HG03457 (cell line): ENCODE data around the gene TNRC6B.
"Not testable (repeated sequence)": the region's sequence is repeated elsewhere in the genome, so short reads cannot be mapped to it uniquely, and the experiment has no call there.

Experiments used
- ATAC-seq: cut with Tn5 transposase; IDR thresholded peaks from one replicate; pipeline ENCODE4 v1.9.1; 2021; ENCODE audit warnings: moderate number of reproducible peaks; ENCODE audit not compliant: unreplicated experiment

The TNRC6B gene

DNA sequence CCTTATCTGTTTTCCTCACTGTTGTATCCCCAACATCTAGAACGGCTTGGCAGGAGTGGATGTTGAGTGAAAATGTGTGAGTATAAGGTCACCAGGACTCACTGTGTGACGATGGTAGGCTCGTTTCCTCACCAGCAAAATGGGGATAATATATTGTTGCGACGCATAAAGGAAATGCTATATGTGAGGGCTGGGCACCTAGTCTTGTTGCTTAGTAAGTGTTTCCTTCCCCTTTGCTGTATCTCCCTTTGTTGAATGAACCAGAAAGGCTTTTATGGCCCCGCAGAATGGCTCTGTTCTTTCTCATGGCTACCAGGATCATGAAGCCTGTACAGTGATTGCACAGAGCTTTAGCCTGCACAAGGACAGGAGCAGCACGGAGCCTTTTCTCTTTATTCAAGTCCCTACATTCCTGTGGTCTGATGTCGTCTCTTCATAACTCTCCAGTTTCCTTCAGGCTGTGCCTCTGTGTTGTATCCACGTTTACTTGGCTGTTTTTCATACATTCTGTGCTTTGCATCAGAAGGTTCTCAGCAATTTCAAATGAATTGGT is 5.4 kb downstream of the TNRC6B start:
- ATAC-seq, result no peak

DNA sequence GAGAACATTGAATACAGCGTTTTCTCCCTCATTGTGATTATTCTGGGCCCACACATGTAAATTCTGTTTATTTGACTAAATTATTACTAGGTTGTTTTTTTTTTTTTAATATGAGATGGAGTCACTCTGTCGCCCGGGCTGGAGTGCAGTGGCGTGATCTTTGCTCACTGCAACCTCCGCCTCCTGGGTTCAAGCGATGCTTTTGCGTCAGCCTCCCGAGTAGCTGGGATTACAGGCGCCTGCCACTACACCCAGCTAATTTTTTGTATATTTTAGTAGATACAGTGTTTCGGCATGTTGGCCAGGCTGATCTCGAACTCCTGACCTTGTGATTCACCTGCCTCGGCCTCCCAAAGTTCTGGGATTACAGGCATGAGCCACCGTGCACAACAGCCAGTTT is 5.9 kb downstream of the TNRC6B start:
- not testable (repeated sequence) for ATAC-seq

DNA sequence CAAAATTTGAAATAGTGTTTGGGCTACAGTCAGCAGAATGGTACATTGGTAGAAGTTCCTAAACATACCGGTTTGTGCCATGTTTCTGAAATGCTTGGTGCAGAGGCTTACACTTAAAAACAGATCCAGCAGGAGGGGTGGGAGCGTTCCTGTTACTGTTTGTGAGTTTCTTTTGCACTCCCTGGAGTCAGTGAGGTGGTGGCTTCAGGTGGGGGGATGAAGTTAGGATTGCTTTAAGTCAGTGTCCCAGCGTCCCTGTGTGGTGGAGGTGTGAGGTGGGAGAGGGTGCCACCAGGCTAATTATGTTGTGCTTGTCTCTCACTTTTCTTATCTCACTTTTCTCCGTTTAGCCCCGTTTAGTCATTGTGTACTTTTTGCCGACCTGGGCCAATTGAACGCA is 9.7 kb downstream of the TNRC6B start:
- ATAC-seq, result no peak

DNA sequence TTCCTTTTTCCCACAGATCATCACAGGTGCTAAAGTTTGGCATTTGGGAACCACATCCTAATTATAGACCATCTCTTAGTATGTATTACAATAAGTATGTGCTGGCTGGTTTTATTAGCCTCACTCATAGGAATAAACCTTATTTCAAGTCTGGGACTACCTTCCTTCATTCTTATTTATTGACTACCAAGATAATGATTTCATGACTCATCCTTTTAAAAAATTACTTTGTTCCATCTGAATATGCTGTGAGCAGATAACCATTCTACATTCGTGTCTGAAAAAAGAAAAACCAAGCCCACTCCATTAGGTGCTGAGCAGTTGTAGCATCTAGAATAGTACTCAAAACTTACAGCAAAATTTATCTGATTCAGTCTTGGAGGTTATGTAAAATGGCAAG is 12.3 kb downstream of the TNRC6B start:
- ATAC-seq, result no peak

DNA sequence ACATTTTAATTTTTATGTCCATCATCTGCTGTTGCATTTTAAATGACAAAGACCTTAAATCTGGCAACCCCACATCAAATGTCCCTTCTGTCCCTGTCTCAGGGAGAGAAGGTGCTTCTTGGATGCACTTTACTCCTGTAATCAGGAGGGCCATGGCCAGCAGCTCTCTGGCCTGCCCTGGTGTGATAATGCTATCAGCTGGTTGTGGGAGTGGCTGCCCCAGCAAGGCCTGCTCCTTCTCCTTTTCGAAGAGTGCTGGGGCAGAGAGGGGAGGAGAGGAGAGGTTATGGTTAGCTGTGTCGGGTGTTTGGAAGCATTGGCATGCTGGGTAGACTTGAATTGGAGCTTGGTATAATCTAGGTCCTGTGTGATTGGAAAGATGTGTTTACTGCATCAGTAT is 12.8 kb downstream of the TNRC6B start:
- ATAC-seq, result no peak

DNA sequence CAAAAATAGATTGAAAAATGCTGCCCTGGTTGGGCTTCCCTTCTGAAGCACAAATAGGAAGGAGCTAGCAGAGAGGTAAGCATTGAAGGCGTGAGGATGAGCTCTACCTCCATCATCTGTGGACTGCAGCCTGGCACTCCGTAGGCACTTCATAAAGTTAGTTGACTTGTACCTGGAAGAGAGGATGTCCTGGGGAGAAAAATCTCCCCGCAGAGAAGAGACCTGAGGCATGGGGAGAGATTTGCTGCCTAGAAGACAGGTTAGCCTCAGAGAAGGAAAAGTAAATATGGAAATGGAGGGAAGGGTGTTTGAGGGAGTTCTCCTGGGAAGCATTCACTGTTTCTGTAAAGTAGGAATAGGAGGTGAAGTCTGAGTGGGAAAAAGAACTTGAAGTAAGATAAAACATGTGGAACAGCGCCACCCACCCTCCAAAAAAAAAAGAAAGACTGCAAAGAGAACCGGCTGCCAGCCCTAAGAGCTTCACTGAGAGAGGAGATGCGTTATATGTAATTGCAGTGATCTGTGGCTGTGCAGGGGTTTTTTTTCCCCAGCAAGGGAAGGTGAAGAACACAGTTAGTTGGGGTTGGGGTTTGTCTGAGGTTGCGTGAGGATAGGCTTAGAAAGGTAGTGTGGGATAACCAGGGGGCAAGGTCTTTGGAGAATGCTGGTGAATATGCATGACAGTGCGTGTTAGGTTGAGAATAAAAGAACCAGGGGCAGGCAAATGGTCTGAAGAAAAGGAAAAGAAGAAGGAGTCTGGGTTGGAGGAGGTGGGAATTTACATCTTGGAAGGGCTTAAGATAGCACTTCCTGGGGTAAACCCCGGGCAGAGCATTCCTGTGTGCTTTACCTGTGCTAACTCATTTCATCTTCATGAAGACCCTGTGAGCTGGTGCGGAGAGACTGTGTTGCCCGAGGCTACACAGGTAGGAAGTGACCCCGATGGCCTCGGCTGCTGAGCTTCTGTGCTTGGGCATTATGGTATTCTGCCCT is 16.0 kb downstream of the TNRC6B start:
- ATAC-seq, result no peak

DNA sequence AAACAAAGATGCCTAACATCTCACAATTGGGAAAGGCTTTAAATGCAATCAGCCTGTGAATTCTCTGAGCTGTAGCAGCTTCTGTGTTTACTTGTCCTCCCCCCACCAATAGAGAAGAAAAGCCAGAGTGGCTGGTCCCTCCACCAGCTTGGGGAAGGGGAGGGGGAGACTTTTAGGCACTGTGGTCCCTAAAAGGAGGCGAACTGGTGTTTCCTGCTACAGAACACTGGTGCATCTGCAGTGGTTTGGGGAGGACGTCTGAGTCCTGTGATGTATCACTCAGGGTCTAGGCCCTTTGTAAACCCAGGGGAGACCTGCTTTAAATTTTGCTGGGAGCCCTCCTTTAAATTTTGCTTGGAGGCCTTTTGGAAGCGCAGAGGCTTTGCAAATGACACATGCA is 16.9 kb downstream of the TNRC6B start:
- no peak for ATAC-seq

DNA sequence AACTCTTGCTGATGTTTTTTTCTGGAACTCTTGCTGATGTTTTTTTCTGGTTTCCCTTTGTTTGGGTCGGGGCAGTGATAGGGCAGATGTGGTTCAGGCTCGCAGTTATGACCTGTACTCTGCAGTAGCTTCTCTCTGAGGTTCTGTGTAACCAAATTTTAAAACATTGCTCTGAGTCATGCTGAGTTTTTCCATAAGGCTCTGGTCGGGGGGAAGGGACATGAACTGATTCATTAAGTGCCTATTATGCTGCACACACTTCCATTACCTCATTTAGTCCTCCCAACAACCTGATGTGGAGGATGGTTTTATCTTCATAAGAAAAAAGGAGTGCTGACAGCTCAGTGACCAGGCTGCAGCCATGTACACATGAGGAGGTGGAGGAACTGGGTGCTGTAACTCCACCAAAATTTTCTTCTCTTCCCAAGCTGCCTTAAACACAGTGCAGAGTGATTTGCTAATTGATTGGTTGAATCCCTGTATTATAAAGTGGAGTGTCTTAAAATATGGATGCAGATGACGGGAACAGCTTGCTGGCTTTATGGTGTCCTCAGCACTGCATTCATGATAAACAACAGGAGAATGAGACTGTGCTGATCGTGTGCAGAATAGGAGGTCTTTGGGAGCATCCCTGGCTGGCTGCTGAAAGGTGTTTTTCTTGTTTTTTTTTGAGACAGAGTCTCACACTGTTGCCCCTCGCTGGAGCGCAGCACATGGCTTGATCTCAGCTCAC is 19.1 kb downstream of the TNRC6B start:
- no peak for ATAC-seq

DNA sequence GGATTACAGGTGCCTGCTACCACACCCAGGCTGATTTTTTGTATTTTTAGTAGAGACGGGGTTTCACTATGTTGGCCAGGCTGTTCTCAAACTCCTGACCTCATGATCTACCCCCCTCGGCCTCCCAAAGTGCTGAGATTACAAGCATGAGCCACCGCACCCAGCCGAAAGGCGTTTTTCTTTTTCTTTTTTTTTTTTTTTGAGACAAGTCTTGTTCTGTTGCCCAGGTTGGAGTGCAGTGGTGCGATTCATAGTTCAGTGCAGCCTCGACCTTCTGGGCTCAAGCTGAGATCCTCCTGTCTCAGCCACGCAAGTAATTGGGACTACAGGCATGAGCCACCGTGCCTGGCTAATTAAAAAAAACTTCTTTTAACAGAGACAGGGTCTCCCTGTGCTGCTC is 19.7 kb downstream of the TNRC6B start:
- not testable (repeated sequence) for ATAC-seq

DNA sequence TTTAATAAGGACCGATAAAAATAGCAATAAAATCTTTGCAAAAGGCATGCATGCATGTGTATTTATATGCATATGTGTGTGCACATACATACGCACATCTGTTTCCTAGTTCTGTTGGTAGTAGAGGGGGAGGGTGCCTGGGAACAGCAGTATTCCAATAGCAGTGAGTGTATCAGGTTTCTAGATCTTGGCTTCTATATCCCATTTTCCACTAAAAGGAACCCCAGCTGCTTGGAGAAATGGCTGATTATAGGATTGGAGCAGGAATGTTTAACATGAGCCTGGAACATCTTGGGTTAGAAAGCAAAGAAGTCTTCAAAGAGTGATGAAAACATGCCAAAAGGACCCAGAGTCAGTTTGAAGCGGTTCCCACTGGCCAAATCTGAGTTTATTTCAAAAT is 21.0 kb downstream of the TNRC6B start:
- ATAC-seq, result no peak

DNA sequence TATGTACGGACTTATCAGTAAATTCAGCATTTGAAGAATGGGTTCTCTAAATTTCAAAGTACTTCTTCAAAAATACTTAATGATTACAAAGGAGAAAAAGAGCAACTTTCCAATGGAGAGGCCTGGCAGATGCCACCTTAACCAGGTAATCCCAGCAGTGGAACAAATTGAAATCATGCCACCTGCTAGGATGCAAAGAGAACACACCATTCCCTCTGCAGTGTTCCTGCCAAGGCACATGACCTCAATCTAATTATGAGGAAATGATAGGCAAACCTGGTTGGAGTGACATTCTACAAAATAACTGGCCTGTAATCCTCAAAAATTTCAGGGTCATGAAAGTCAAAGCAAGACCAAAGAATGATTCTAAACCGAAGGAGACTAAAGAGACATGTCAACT is 21.5 kb downstream of the TNRC6B start:
- no peak for ATAC-seq

DNA sequence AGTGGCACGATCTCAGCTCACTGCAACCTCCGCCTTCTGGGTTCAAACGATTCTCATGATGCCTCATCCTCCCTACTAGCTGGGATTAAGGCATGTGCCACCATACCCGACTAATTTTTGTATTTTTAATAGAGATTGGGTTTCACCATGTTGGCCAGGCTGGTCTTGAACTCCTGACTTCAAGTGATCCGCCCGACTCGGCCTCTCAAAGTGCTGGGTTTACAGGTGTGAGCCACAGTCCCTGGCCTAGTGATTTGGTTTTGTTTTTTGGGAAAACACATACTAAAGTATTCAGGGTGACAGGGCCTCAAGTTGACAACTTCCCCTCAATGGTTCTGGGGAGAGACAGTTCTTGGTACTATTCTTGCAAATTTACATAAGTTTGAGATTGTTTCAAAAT is 22.1 kb downstream of the TNRC6B start:
- no peak for ATAC-seq

DNA sequence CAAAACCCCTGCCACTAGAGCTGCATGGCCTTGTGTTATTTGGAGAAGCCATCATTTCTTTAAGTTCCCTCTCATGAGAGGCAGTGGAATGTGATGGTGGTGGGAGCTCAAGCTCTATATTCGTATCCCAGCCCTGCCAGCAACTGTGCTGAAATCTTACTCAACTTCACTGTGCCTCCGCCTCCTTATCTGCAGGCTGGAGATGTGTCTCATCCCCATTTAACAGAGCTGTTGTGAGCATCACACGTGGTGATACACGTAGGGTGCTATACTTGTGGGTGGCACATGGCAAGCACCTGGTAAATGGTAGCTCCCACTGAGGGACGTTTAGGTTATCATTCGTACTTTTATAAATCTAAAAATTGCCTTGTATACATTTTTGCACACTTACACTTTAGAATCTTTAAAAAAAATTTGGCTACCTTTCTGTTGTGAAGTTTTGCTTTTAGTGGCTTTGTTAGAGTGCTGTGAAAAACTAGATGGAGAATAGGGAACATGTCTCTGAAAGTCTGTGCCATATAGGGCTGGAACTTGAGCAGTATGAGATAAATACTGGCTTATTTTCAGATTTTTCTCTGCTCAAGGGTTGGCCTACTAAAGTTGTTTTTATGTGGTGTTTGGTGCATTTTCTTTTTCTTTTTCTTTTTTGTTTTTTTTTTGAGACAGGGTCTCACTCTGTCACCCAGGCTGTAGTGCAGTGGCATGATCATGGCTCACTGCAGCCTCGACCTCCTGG is 23.2 kb downstream of the TNRC6B start:
- no peak for ATAC-seq

DNA sequence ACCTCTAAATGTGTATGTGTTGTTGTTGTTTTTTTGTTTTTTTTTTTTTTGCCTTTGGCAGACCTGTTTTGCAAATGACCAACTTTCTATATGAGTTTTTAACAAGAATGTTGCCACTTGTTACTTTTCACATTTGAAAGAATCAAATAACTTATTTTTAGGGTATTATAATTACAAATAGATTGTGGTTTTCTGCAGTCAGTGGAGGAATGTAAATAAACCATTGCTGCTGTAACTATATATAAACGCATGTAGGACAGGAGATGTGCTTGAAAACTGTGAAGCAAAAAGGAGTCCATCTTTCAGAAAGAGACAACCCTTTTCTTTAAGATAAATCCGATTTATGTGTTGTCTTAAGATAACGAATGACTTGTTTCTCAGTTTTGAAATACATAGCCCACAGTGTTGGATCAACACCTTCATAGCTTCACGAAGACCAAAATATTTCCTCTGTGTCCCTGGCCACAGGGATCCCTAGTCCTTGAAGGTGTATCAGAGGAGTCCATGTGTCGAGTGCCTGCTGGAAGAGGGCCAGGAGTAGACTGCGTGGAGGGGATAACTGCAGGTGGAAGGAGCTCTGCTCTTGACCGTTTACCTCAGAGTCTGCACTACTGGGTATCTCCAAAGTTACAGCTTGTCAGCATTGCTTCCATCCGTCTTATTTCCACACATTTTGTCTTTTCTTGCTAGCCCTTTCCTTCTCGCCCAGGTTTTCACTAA is 24.7 kb downstream of the TNRC6B start:
- ATAC-seq, result no peak

DNA sequence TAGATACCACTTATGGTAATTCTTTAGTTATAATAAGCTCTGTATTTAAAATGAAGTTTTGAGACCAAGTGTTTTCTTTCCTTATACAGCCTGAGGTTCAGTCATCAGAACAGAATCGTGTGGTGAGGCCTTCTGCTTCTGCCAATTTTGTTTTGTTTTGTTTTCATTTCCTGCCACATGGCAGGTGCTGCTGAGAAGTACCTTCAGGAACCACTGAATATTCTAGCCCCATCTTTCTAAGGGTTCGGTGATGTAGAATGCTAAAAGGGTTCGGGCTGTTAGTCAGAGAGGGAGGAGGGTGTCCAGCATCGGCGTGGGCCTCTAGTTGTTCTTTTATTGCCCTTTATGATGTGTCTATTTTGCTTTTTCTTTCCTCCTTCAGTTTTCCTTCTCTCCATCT is 25.8 kb downstream of the TNRC6B start:
- no peak for ATAC-seq

DNA sequence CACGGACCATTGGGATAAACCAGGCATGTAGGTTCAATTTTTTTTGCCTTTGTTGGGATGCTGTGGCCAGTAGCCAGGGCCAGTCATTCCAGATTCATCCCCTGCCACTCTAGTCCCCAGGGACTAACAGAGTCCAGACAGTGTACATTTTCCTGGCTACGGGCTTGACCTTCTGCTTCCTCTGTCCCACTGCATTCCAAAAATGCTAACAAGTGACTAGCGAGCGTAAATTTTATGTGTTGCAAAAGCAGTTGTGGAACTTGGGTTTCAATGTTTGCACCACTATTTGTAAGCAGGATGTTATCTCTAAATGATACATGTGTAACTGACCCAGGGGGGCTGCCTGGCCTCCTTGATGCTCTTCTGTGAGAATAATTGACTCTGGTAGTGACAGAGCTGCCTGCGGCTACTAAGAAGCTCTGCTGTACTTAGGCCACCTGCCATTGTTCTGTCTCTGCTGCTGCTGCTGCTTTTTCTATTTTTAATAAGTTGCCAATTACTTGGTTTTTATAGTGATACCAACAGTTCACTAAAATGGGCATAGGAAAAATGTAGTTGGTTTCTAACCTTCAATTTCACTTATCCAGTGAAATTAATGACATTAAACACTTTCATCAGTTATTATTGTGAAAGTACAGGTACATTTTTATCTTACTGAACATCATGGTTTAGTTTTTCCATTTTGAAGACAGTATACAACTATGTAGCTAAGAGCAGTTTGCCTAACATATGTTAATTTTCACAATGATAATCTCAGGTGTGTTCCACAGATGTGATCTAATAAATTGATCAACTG is 26.8 kb downstream of the TNRC6B start:
- ATAC-seq, result no peak

DNA sequence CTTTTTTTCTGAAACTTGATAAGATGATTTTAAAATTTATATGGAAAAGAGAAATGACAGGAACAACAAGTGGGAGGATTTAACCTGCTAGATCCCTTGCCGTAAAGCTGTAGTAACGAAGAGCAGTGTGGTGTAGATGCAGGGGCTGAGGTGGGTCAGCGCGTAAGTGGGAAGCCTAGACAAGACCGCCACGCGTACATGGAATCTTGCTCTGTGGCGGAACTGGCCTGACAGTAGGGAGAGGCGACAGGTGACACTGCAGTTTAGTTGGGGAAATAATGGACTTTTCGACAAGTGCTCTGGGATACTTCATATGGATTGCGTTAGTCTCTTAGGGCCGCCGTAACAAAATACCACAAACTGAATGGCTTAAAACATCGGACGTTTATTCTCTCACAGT is 28.8 kb downstream of the TNRC6B start:
- no peak for ATAC-seq

DNA sequence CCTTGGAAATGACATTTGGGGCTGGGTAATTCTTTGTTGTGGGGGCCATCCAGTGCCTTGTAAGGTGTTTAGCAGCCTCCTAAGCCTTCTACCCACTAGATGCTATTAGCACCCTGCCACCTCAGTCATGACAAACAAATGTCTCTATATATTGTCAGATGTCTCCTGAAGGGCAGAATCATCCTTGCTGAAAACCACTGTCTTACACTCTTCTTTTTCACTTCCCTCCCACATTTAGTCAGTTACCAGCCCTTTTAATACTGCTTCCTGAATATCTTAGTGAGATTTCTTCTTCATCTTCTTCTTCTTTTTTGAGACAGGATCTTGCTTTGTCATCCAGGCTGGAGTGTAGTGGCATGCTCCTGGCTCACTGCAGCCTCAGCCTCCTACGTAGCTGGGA is 33.1 kb downstream of the TNRC6B start:
- peak; percentile 49 for ATAC-seq

DNA sequence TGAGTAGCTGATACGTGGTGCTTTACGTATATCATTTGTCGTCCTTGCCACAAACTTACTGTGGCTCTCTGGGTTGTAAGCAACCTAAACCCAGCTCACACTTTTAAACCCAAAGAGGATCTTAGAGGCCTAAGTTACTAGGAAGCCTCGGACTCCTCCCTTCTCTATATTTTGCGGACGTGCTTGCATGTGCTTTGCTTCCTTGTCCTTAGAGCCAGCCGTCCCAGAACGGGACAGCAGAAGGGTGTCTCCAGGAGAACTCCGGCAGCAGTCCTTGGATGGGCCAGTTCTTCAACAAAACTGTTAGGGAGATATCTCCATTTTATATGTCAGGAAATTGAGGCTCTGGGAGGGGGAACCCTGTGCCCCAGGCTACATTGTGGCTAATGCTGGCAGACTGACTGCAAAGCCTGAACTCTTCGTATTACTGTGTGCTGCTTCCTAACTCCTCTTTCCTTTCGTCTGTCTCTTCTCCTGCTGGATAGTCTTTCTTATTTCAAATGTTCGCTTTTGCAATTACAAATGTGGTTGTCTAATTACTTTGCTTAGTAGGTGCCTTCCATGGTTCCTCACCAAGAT is 33.8 kb downstream of the TNRC6B start:
- ATAC-seq, result no peak
